Neural progenitor cell (in vitro differentiated cells): ENCODE results near the gene ALDOA. TPM values are rescaled to one million over a fixed set of nuclear protein-coding genes. Genes with fewer than 3 reads are reported as not detected.
A peak's percentile ranks its signal among the peaks of the same experiment; 100 is the strongest.

Source experiments
- DNase-seq: peaks from one replicate; pipeline ENCODE4 v3.0.0-alpha.2; 2016; ENCODE audit warnings: low spot score
- H2AFZ ChIP-seq: fragments of 200-600 bp; sonication (generic); replicated peaks from 2 replicates; pipeline ENCODE4 v1.6.1; 2016; ENCODE audit warnings: antibody characterized with exemption
- H3F3A ChIP-seq: fragments of 200-600 bp; sonication (generic); 2 replicates; pipeline ENCODE4 v1.6.1; 2016; ENCODE audit warnings: antibody characterized with exemption, low read depth
- H3K27ac ChIP-seq: fragments of 200-600 bp; sonication (generic); 2 replicates; pipeline ENCODE4 v1.5.1; 2016; ENCODE audit warnings: mild to moderate bottlenecking
- H3K27me3 ChIP-seq: fragments of 200-600 bp; sonication (generic); 2 replicates; pipeline ENCODE4 v1.6.1; 2016; ENCODE audit warnings: mild to moderate bottlenecking, moderate library complexity
- H3K36me3 ChIP-seq: fragments of 200-600 bp; sonication (generic); 2 replicates; pipeline ENCODE4 v1.5.1; 2016
- H3K4me1 ChIP-seq: fragments of 200-600 bp; sonication (generic); 2 replicates; pipeline ENCODE4 v1.6.1; 2016; ENCODE audit warnings: mixed run types
- H3K4me2 ChIP-seq: fragments of 200-600 bp; sonication (generic); 2 replicates; pipeline ENCODE4 v1.6.1; 2016
- H3K4me3 ChIP-seq: fragments of 200-600 bp; sonication (generic); 2 replicates; pipeline ENCODE4 v1.5.1; 2016
- H3K79me2 ChIP-seq: fragments of 200-600 bp; sonication (generic); 2 replicates; pipeline ENCODE4 v1.6.1; 2016; ENCODE audit warnings: low read depth
- H3K9ac ChIP-seq: fragments of 200-600 bp; sonication (generic); 2 replicates; pipeline ENCODE4 v1.6.1; 2016
- H3K9me3 ChIP-seq: fragments of 200-600 bp; sonication (generic); 2 replicates; pipeline ENCODE4 v1.5.1; 2016; ENCODE audit warnings: low read depth
- H4K20me1 ChIP-seq: fragments of 200-600 bp; sonication (generic); 2 replicates; pipeline ENCODE4 v1.6.1; 2016; ENCODE audit warnings: low read depth
- H3K27ac Mint-ChIP-seq: 3 replicates; pipeline ENCODE4 v1.8.0; 2021; ENCODE audit warnings: mixed read lengths
- H3K27me3 Mint-ChIP-seq: 2 replicates; pipeline ENCODE4 v1.8.0; 2022; ENCODE audit warnings: low read depth, mild to moderate bottlenecking, inconsistent platforms, moderate library complexity, mixed read lengths; ENCODE audit not compliant: insufficient read depth
- H3K36me3 Mint-ChIP-seq: 3 replicates; pipeline ENCODE4 v1.8.0; 2021; ENCODE audit warnings: mixed read lengths
- H3K4me1 Mint-ChIP-seq: 3 replicates; pipeline ENCODE4 v1.8.0; 2021; ENCODE audit warnings: mixed read lengths
- H3K4me3 Mint-ChIP-seq: 3 replicates; pipeline ENCODE4 v1.8.0; 2021; ENCODE audit warnings: mild to moderate bottlenecking, moderate library complexity, mixed read lengths
- H3K9me3 Mint-ChIP-seq: 3 replicates; pipeline ENCODE4 v1.8.0; 2020; ENCODE audit warnings: mixed read lengths
- CTCF ChIP-seq: fragments of 200-600 bp; sonication (generic); IDR thresholded peaks from 2 replicates; pipeline ENCODE4 v1.5.1; 2017; ENCODE audit warnings: antibody characterized with exemption, mild to moderate bottlenecking
- EZH2 ChIP-seq: fragments of 200-600 bp; sonication (generic); IDR thresholded peaks from 2 replicates; pipeline ENCODE4 v1.6.1; 2017; ENCODE audit warnings: antibody characterized with exemption, mild to moderate bottlenecking, moderate library complexity
- EZH2phosphoT487 ChIP-seq: fragments of 200-600 bp; sonication (generic); IDR thresholded peaks from 2 replicates; pipeline ENCODE4 v1.6.1; 2017; ENCODE audit warnings: antibody characterized with exemption
- total RNA-seq: library from RNA; depleted of rRNA; stranded (reverse); fragments of >200 nt; gene quantifications from 2 replicates; pipeline ENCODE4 v1.2.3, GENCODE V29; 2015; ENCODE audit warnings: low replicate concordance

The ALDOA gene
- total RNA-seq, 1 donor from 2014 or later = 469 TPM

DNA sequence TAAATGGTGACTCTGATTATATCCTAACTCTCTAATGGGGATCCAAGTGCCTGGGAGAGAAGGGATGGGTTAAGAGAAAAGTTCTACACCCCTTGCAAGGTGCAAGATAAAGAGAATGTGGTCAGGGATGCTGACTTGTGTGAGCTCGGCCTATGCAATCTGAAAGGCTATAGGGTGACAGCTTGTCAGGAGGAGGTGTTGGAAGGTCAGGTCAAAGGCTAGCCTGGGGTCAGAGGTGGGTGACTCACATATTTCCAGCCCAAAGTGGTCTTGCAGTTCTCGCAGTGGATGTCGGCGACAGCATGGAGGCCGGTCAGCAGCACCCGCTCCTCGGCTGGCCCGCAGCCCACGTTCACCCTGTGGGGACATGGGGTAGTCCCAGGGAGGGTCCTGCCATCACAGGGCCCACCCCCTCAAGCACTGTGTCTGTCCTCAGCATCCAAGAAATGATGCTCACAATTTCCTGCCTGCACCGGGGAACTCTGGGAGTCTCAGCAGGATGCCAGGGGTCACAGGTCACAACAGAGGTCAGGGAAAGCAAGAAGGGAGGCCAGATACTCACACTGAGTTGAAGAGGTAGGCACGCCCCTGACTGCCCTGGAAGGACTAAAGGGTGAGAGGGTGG, 29.1 kb downstream of the ALDOA start:
- H3K9ac ChIP-seq = no peak overlapping the region
- peaks cover 39% of the 10 kb centered on the region for H3F3A ChIP-seq
- peaks cover 25% of the 10 kb centered on the region for H3K4me1 ChIP-seq
- Mint-ChIP-seq H3K4me3 (peak overlapping the region; percentile 87), H3K27me3 (peaks cover 3% of the 10 kb centered on the region), H3K9me3 (peaks cover 20% of the 10 kb centered on the region), H3K36me3 (peaks cover 17% of the 10 kb centered on the region), H3K27ac (no peak overlapping the region), H3K4me1 (peaks cover 46% of the 10 kb centered on the region)
- peaks cover 29% of the 10 kb centered on the region for H3K79me2 ChIP-seq
- no peak overlapping the region for H2AFZ ChIP-seq
- no peaks in the 10 kb centered on the region for H3K9me3 ChIP-seq
- no peak overlapping the region for H3K4me3 ChIP-seq
- H4K20me1 ChIP-seq = peaks cover 26% of the 10 kb centered on the region
- H3K4me2 ChIP-seq = peak overlapping the region; percentile 76
- TF ChIP-seq EZH2phosphoT487 = no peak
- TF ChIP-seq CTCF = no peak
- no peak for TF ChIP-seq EZH2
- peak; percentile 12 for DNase-seq
- no peaks in the 10 kb centered on the region for H3K36me3 ChIP-seq
- no peak overlapping the region for H3K27ac ChIP-seq
- no peaks in the 10 kb centered on the region for H3K27me3 ChIP-seq

DNA sequence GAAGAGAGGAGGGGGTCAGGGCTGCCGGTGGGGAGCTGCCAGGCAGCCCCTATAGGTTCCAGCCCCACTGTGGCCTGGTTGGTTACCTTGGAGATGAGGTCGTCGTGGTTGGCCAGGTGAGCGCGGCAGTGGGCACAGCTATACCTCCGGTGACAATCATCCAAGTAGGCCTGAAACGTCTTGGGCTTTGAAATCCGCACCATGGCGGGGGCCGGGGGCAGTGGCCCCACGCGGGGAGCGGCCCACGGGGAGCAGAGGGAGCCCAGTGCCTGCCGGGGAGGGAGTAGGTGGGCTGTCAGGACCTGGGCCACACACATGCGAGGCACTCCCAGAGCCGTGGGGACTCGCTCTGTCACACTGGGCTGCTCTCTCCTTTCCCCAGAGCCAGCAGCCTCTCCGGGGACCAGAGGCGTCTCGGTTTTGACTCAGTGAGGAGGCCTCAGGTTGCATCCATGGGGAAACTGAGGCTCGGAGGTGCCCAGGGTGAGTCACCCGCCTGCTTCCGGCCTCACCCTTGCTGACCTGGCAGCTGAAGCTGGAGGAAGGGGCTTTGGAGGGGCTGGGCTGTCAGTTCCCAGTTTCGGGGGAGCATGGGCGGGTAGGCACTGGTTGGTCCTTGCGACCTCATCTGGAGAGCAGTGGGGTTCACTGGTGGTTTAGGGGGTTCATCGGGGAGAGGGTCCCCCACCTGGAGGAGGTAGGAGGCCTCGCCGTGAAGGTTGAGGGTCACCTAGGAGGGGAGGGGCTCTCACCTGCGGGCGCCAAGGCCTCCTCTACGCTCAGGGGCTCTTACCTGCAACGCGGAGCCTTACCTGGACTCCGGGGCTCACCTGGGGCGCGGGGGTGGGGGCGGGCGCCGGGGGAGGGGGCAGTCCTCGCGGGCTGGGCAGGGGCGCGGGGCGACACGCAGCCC, 29.9 kb downstream of the ALDOA start:
- peaks cover 20% of the 10 kb centered on the region for H3K9me3 Mint-ChIP-seq
- no peak overlapping the region for H3K27ac ChIP-seq
- peaks cover 34% of the 10 kb centered on the region for H4K20me1 ChIP-seq
- no peak overlapping the region for H2AFZ ChIP-seq
- H3F3A ChIP-seq = peaks cover 39% of the 10 kb centered on the region
- H3K27me3 ChIP-seq = no peaks in the 10 kb centered on the region
- H3K4me2 ChIP-seq = peak overlapping the region; percentile 76
- no peaks in the 10 kb centered on the region for H3K9me3 ChIP-seq
- TF ChIP-seq EZH2phosphoT487 (no peak), EZH2 (no peak), CTCF (no peak)
- H3K36me3 Mint-ChIP-seq = peaks cover 17% of the 10 kb centered on the region
- H3K4me3 ChIP-seq = peak overlapping the region; percentile 83
- H3K27me3 Mint-ChIP-seq = peaks cover 3% of the 10 kb centered on the region
- peaks cover 37% of the 10 kb centered on the region for H3K79me2 ChIP-seq
- no peak overlapping the region for H3K9ac ChIP-seq
- peaks cover 33% of the 10 kb centered on the region for H3K4me1 ChIP-seq
- peak; percentile 13 for DNase-seq
- H3K4me3 Mint-ChIP-seq = peak overlapping the region; percentile 87
- H3K4me1 Mint-ChIP-seq = peaks cover 41% of the 10 kb centered on the region
- H3K36me3 ChIP-seq = peaks cover 4% of the 10 kb centered on the region
- no peak overlapping the region for H3K27ac Mint-ChIP-seq

DNA sequence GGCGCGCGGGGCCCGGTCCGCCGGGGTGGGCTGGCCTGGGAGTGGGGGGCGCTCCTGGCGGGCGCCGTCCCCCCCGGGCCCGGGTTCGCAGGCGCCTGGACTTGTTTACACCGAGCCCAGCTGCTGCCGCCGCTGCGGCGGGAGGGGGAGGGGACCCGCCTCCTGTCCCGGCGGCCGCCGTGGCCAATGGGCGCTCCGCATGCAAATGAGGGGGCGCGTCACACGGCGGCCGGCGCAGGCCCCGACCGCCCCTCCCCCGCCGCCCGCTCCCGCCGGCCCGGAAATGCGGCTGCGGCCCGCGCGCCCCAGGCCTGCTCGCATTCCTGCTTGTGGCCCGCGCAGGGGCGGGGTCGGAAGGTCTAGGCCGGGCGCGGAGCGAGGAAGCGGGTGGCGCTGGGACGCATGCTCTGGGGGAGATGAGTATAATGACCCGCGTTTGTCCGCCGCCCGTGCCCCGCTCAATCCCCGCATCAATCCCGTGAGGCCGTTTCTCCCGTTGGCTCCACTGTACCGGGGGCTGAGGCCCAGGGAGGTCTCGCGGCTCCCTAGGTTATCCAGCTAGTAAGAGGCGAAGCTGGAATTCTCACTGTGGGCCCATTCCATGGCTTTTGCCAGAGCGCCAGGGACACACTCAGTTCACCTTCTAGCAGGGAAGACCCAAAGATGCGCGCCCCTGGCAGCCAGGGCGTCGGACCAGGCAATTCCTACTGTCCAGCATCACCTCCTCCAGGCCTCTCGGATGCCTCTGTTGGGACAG, 30.7 kb downstream of the ALDOA start, which contains the start of gene YPEL3:
TSS of gene YPEL3 (minus strand) at position 109 of the 757 bp plus-strand sequence. CDS start 731 bp downstream, outside the sequence.
- Histone ChIP-seq H3K4me3 (peak within 1 kb of the TSS; percentile 83), H3F3A (peaks cover 39% of the 10 kb centered on the region), H3K79me2 (peaks cover 45% of the 10 kb centered on the region), H3K4me1 (peaks cover 34% of the 10 kb centered on the region), H4K20me1 (peaks cover 42% of the 10 kb centered on the region), H2AFZ (peak within 1 kb of the TSS; percentile 38), H3K27ac (peak within 1 kb of the TSS; percentile 99), H3K36me3 (peaks cover 7% of the 10 kb centered on the region), H3K9ac (peak within 1 kb of the TSS; percentile 83), H3K9me3 (no peaks in the 10 kb centered on the region), H3K4me2 (peak within 1 kb of the TSS; percentile 97), H3K27me3 (no peaks in the 10 kb centered on the region)
- peaks cover 17% of the 10 kb centered on the region for H3K36me3 Mint-ChIP-seq
- peak; percentile 99 for DNase-seq
- H3K4me1 Mint-ChIP-seq = peaks cover 39% of the 10 kb centered on the region
- peak within 1 kb of the TSS; percentile 87 for H3K4me3 Mint-ChIP-seq
- peaks cover 3% of the 10 kb centered on the region for H3K27me3 Mint-ChIP-seq
- TF ChIP-seq CTCF (no peak), EZH2 (no peak)
- peak within 1 kb of the TSS; percentile 83 for H3K27ac Mint-ChIP-seq
- H3K9me3 Mint-ChIP-seq = peaks cover 20% of the 10 kb centered on the region
